B cell (primary cell): ENCODE measurements around the gene FES.

Experiments
- EZH2 ChIP-seq: IDR thresholded peaks from 2 replicates; pipeline ENCODE4 v1.6.1; 2012; ENCODE audit warnings: borderline replicate concordance, low read depth, mild to moderate bottlenecking, moderate library complexity, low read length; ENCODE audit not compliant: insufficient read depth, poor library complexity, severe bottlenecking
- TF ChIP-seq, protein P1 (sequence below): fragments of 200-600 bp; IDR thresholded peaks from one replicate; pipeline ENCODE4 v1.8.0; 2022; ENCODE audit warnings: antibody characterized with exemption, mild to moderate bottlenecking

DNA sequence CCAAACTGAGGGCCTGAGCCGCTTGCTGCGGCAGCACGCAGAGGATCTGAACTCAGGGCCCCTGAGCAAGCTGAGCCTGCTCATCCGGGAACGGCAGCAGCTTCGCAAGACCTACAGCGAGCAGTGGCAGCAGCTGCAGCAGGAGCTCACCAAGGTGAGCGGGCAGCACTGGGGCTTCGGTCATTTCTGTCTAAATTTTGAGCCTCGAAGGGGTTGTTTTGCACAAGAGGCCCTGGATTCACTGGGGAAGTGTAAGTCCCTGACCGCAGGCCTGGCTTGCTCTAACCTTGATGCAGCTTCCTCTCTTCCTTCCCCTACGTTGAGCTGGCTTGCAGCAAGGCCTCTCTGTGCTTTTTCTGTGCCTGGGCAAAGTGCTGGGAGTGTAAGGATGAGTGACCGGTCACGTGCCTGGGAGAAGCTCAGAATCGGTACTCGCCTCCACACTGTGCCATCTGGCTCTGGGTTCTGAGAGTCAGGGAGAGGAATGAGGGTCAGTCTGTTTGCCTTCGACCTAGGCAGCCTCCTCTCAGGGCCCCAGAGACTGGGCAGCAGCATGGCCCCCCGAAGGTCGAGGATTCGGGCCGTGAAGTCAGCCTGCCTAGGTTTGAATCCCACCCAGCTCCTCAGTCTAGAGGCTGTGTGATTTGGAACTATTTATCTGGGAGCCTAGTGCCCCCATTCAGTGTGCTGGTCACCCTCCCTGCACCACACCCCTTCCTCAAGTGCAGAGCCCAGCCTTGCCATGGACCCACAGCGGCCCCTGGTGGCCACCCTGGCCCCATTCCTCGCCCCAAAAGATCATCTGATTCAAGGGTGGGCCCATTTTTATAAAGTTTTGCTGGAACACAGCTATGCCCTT lies 1.4 kb downstream of the FES start:
- no peak for TF ChIP-seq EZH2
- TF ChIP-seq, protein P1, sequence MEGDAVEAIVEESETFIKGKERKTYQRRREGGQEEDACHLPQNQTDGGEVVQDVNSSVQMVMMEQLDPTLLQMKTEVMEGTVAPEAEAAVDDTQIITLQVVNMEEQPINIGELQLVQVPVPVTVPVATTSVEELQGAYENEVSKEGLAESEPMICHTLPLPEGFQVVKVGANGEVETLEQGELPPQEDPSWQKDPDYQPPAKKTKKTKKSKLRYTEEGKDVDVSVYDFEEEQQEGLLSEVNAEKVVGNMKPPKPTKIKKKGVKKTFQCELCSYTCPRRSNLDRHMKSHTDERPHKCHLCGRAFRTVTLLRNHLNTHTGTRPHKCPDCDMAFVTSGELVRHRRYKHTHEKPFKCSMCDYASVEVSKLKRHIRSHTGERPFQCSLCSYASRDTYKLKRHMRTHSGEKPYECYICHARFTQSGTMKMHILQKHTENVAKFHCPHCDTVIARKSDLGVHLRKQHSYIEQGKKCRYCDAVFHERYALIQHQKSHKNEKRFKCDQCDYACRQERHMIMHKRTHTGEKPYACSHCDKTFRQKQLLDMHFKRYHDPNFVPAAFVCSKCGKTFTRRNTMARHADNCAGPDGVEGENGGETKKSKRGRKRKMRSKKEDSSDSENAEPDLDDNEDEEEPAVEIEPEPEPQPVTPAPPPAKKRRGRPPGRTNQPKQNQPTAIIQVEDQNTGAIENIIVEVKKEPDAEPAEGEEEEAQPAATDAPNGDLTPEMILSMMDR: peak; percentile 99
